Measurements from ENCODE around the gene UBLCP1. TPM values are rescaled to one million over a fixed set of nuclear protein-coding genes. Genes with fewer than 3 reads are reported as not detected.
A peak's percentile ranks its signal among the peaks of the same experiment; 100 is the strongest.

UBLCP1 gene
- total RNA-seq, 2 experiments from 2014 or later, result 30.6 to 31.6 TPM

- ATAC-seq (no peak), DNase-seq (no peak)
- Mint-ChIP-seq H3K4me1 (ENCODE audit: low read depth) (peaks cover 3% of the 10 kb centered on the region), H3K36me3 (ENCODE audit: low read depth) (no peaks in the 10 kb centered on the region), H3K4me3 (no peak overlapping the region), H3K27ac (no peak overlapping the region), H3K9me3 (no peaks in the 10 kb centered on the region), H3K27me3 (peaks cover 17% of the 10 kb centered on the region)
- CTCF ChIA-PET, result interaction anchor here (1.0 to 4.3 kb wide), 4 partner anchors 14 to 677 kb away, joined by 3 to 32 read pairs (median 4); no protein-coding TSS in a partner anchor
- POLR2A ChIA-PET, result no interaction called here
- TF ChIP-seq CTCF (IDR thresholded peaks at IDR 0.05), result no peak
- intact Hi-C loops (cut with micrococcal nuclease), result no loop called here
Observed at GRCh38 chr5:159309689-159310433, 46.8 kb downstream of the UBLCP1 start.

- DNase-seq (peak; percentile 37), ATAC-seq (peak; percentile 66)
- no peak overlapping the region for H3K4me3 Mint-ChIP-seq
- H3K4me1 Mint-ChIP-seq (ENCODE audit: low read depth), result peaks cover 3% of the 10 kb centered on the region
- peaks cover 17% of the 10 kb centered on the region for H3K27me3 Mint-ChIP-seq
- POLR2A ChIA-PET, result no interaction called here
- no peaks in the 10 kb centered on the region for H3K9me3 Mint-ChIP-seq
- intact Hi-C loops (cut with micrococcal nuclease), result no loop called here
- no peak overlapping the region for H3K27ac Mint-ChIP-seq
- H3K36me3 Mint-ChIP-seq (ENCODE audit: low read depth), result no peaks in the 10 kb centered on the region
- CTCF ChIA-PET, result interaction anchor here (1.0 to 4.3 kb wide), 4 partner anchors 14 to 677 kb away, joined by 3 to 32 read pairs (median 4); no protein-coding TSS in a partner anchor
- TF ChIP-seq CTCF (IDR thresholded peaks at IDR 0.05), result no peak
Observed at GRCh38 chr5:159310511-159310910, 47.4 kb downstream of the UBLCP1 start.

- ChIA-PET POLR2A (no interaction called here), CTCF (interaction anchor here (0.8 to 4.3 kb wide), 4 partner anchors 21 to 676 kb away, joined by 3 to 32 read pairs (median 4); no protein-coding TSS in a partner anchor)
- peaks cover 3% of the 10 kb centered on the region for H3K4me1 Mint-ChIP-seq (ENCODE audit: low read depth)
- no peak for TF ChIP-seq CTCF (IDR thresholded peaks at IDR 0.05)
- H3K9me3 Mint-ChIP-seq, result no peaks in the 10 kb centered on the region
- DNase-seq, result no peak
- intact Hi-C loops (cut with micrococcal nuclease), result no loop called here
- H3K4me3 Mint-ChIP-seq, result no peak overlapping the region
- no peaks in the 10 kb centered on the region for H3K36me3 Mint-ChIP-seq (ENCODE audit: low read depth)
- peaks cover 17% of the 10 kb centered on the region for H3K27me3 Mint-ChIP-seq
- ATAC-seq, result no peak
- no peak overlapping the region for H3K27ac Mint-ChIP-seq
Observed at GRCh38 chr5:159311063-159311462, 48.0 kb downstream of the UBLCP1 start.

GRCh38 chr5:159313197-159313596 is 50.1 kb downstream of the UBLCP1 start:
- ATAC-seq (no peak), DNase-seq (no peak)
- ChIA-PET CTCF (interaction anchor here (4.3 kb wide), 1 partner anchor 156 kb away, joined by 32 read pairs; no protein-coding TSS in a partner anchor), POLR2A (no interaction called here)
- peaks cover 3% of the 10 kb centered on the region for H3K4me1 Mint-ChIP-seq (ENCODE audit: low read depth)
- H3K27ac Mint-ChIP-seq, result no peak overlapping the region
- TF ChIP-seq CTCF (IDR thresholded peaks at IDR 0.05), result no peak
- no peak overlapping the region for H3K4me3 Mint-ChIP-seq
- no peaks in the 10 kb centered on the region for H3K9me3 Mint-ChIP-seq
- intact Hi-C loops (cut with micrococcal nuclease), result no loop called here
- peaks cover 17% of the 10 kb centered on the region for H3K27me3 Mint-ChIP-seq
- no peaks in the 10 kb centered on the region for H3K36me3 Mint-ChIP-seq (ENCODE audit: low read depth)
